ENCODE results near the gene FBXO31. TPM values are rescaled to one million over a fixed set of nuclear protein-coding genes. Genes with fewer than 3 reads are reported as not detected.

FBXO31 gene
- total and polyA plus RNA-seq, 9 of the 15 experiments (the other 6 are each of a cell fraction or from before 2014, with no cell fraction given): 0.18 to 33.3 (median 10.9) TPM

DNA sequence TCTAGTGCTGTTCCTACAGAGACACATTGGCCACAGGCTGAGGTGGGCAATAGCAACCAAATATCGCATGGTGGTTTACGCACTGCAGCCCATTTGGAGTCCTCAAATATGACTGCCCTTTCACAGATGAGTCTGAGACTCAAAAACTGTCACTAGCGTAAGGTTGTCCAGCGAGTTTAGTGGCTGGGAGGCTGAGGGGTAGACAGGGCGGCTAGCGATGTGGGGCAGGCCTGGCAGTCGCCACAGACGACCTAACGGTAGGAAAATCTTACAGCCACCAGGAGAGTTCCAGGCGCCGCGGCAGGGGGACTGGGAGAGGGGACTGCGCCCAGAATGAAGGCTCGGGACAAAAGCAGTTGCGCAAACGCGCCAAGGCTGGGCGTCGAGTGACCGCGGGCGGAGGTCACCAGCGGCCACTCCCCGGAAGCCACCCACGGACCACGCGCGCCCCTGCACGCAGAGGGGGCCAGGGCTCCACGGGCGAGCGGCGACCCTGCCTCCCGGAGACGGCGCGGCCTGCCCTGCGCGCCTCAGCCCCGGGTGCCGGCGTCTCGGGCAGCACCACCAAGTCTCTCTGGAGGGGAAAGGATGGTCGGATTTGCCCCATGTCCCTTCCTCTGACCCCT, 7.9 kb upstream of the FBXO31 start (continued):
- TF ChIP-seq E2F3 (CRISPR knock-in tag; IDR thresholded peaks at IDR 0.05) (peak; percentile 47; the same call in 1 of the 2 replicates), NCOA2 (IDR thresholded peaks at IDR 0.05; ENCODE audit: partially characterized antibody in 2 of 2) (no peak), HDAC8 (tag; IDR thresholded peaks at IDR 0.05) (no peak), MAZ (CRISPR knock-in tag; conservative IDR thresholded peaks at IDR 0.05 in 1 of 2, IDR thresholded peaks at IDR 0.05 in 1 of 2) (no peak), HCFC1 (IDR thresholded peaks at IDR 0.05; ENCODE audit: low read depth, low read length) (no peak), ZSCAN29 (IDR thresholded peaks at IDR 0.05) (peak; percentile 62; the same call in 1 of the 2 replicates), TCF3 (CRISPR knock-in tag; IDR thresholded peaks at IDR 0.05) (no peak), DACH1 (IDR thresholded peaks at IDR 0.05; ENCODE audit: partially characterized antibody) (no peak), PHTF2 (CRISPR knock-in tag; IDR thresholded peaks at IDR 0.05) (0 out of 2 replicates have a peak, but pooled peaks have one; percentile 13), ATF1 (CRISPR knock-in tag; IDR thresholded peaks at IDR 0.05) (no peak), ATF1 (tag; IDR thresholded peaks at IDR 0.05) (no peak)
- TF ChIP-seq, protein P1, sequence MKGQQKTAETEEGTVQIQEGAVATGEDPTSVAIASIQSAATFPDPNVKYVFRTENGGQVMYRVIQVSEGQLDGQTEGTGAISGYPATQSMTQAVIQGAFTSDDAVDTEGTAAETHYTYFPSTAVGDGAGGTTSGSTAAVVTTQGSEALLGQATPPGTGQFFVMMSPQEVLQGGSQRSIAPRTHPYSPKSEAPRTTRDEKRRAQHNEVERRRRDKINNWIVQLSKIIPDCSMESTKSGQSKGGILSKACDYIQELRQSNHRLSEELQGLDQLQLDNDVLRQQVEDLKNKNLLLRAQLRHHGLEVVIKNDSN (CRISPR knock-in tag; IDR thresholded peaks at IDR 0.05): no peak
- TF ChIP-seq, protein P2, sequence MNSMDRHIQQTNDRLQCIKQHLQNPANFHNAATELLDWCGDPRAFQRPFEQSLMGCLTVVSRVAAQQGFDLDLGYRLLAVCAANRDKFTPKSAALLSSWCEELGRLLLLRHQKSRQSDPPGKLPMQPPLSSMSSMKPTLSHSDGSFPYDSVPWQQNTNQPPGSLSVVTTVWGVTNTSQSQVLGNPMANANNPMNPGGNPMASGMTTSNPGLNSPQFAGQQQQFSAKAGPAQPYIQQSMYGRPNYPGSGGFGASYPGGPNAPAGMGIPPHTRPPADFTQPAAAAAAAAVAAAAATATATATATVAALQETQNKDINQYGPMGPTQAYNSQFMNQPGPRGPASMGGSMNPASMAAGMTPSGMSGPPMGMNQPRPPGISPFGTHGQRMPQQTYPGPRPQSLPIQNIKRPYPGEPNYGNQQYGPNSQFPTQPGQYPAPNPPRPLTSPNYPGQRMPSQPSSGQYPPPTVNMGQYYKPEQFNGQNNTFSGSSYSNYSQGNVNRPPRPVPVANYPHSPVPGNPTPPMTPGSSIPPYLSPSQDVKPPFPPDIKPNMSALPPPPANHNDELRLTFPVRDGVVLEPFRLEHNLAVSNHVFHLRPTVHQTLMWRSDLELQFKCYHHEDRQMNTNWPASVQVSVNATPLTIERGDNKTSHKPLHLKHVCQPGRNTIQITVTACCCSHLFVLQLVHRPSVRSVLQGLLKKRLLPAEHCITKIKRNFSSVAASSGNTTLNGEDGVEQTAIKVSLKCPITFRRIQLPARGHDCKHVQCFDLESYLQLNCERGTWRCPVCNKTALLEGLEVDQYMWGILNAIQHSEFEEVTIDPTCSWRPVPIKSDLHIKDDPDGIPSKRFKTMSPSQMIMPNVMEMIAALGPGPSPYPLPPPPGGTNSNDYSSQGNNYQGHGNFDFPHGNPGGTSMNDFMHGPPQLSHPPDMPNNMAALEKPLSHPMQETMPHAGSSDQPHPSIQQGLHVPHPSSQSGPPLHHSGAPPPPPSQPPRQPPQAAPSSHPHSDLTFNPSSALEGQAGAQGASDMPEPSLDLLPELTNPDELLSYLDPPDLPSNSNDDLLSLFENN (IDR thresholded peaks at IDR 0.05; ENCODE audit: low read depth in 2 of 2, low read length in 2 of 2): no peak; a peak in 1 of 4 replicates
- TF ChIP-seq, protein P3, sequence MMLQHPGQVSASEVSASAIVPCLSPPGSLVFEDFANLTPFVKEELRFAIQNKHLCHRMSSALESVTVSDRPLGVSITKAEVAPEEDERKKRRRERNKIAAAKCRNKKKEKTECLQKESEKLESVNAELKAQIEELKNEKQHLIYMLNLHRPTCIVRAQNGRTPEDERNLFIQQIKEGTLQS (IDR thresholded peaks at IDR 0.05): peak; percentile 31; the same call in 1 of the 2 replicates
- TF ChIP-seq, protein P3 (CRISPR knock-in tag; conservative IDR thresholded peaks at IDR 0.05): no peak
- TF ChIP-seq, protein P4, sequence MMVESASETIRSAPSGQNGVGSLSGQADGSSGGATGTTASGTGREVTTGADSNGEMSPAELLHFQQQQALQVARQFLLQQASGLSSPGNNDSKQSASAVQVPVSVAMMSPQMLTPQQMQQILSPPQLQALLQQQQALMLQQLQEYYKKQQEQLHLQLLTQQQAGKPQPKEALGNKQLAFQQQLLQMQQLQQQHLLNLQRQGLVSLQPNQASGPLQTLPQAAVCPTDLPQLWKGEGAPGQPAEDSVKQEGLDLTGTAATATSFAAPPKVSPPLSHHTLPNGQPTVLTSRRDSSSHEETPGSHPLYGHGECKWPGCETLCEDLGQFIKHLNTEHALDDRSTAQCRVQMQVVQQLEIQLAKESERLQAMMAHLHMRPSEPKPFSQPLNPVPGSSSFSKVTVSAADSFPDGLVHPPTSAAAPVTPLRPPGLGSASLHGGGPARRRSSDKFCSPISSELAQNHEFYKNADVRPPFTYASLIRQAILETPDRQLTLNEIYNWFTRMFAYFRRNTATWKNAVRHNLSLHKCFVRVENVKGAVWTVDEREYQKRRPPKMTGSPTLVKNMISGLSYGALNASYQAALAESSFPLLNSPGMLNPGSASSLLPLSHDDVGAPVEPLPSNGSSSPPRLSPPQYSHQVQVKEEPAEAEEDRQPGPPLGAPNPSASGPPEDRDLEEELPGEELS (CRISPR knock-in tag; IDR thresholded peaks at IDR 0.05; ENCODE audit: borderline replicate concordance): no peak
- TF ChIP-seq, protein P5, sequence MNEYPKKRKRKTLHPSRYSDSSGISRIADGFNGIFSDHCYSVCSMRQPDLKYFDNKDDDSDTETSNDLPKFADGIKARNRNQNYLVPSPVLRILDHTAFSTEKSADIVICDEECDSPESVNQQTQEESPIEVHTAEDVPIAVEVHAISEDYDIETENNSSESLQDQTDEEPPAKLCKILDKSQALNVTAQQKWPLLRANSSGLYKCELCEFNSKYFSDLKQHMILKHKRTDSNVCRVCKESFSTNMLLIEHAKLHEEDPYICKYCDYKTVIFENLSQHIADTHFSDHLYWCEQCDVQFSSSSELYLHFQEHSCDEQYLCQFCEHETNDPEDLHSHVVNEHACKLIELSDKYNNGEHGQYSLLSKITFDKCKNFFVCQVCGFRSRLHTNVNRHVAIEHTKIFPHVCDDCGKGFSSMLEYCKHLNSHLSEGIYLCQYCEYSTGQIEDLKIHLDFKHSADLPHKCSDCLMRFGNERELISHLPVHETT (CRISPR knock-in tag; conservative IDR thresholded peaks at IDR 0.05 in 1 of 2, IDR thresholded peaks at IDR 0.05 in 1 of 2): peak in 1 of 2 experiments; percentile 21; a peak in 1 of 4 replicates
- TF ChIP-seq, protein P6, sequence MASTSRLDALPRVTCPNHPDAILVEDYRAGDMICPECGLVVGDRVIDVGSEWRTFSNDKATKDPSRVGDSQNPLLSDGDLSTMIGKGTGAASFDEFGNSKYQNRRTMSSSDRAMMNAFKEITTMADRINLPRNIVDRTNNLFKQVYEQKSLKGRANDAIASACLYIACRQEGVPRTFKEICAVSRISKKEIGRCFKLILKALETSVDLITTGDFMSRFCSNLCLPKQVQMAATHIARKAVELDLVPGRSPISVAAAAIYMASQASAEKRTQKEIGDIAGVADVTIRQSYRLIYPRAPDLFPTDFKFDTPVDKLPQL (IDR thresholded peaks at IDR 0.05; ENCODE audit: extremely low read depth, insufficient read length): no peak

All from K562 (cell line).